ENCODE results near the gene GJB2.
A peak's percentile ranks its signal among the peaks of the same experiment; 100 is the strongest.

Gene GJB2

DNA sequence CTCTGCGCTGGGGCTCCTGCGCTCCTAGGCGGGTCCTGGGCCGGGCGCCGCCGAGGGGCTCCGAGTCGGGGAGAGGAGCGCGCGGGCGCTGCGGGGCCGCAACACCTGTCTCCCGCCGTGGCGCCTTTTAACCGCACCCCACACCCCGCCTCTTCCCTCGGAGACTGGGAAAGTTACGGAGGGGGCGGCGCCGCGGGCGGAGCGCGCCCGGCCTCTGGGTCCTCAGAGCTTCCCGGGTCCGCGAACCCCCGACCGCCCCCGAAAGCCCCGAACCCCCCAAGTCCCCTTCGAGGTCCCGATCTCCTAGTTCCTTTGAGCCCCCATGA, at the start of gene GJB2:
TSS of gene GJB2 (minus strand) at position 103 of the 326 bp plus-strand sequence. CDS start 3,357 bp downstream, outside the sequence.
- ATAC-seq, result no peak

DNA sequence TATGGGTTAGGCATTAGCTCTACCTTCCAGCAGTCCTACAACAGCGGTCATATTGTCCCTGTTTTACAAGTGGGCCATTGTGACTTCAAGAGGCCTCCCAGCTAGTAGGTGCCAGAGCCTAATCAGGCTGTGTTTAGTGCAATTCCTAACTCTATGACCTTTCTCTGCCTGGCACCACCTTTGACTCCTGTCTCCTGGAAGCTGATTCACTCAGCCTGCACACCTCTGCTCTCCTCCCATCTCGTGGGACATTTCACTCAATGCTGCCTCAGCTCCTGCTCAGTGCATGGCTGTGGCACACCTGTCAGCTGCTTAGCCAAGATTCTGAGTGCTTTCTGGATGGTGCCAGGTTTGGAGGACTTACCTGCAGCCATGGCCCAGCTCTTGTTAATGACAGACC, 48.9 kb upstream of the GJB2 start:
- no peak for ATAC-seq

DNA sequence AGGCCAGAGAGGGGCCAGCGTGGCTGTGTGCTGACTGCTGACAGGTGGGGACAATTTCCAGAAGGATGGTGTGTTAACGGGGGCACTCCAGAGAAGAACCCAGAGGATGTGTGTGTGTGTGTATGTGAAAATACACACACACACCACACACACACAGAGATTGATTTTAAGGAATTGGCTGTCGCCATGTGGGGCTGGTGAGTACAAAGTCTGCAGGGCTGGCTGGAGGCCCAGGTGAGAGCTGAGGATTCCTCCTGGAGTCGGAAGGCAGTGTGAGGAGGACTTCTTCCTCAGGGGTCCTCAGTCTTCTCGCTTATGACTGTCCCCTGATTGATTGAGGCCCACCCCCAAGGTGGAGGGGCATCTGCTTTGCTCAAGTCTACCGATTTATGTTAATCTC, 47.0 kb upstream of the GJB2 start:
- no peak for ATAC-seq

DNA sequence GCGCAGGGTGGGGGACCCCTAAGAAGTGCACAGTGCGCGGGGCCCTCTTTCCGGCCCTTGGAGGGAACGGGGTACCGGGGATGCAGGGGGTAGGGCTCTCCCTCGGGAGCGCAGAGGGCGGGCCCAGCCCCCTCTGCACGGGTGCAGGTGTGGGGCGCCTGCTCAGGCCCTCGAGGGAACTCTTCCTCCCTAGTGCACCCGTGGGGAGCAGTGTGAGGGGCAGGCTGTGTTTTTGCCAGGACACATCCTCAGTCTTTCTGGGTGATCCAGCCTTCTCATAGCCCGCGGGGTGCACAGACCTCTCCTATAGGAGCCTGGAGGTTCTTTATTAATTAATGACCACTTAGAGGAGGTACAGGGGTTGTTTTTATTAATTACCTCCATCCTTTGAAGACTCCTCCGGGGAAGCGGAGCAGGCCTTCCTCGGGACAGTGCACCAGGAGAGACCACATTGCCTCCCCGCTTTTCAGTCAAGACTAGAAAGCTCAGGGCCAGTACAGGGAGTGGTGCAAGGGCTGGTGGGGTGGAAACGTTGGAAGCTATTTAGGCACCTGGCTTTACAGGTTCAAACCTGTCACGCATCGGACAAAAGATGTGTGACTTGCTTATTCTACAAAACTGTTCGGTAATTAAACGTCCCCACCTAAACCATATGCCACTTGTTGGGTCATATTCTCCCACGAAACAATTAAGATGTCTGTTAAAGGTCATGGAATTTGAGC, 40.0 kb upstream of the GJB2 start:
- ATAC-seq, result no peak

DNA sequence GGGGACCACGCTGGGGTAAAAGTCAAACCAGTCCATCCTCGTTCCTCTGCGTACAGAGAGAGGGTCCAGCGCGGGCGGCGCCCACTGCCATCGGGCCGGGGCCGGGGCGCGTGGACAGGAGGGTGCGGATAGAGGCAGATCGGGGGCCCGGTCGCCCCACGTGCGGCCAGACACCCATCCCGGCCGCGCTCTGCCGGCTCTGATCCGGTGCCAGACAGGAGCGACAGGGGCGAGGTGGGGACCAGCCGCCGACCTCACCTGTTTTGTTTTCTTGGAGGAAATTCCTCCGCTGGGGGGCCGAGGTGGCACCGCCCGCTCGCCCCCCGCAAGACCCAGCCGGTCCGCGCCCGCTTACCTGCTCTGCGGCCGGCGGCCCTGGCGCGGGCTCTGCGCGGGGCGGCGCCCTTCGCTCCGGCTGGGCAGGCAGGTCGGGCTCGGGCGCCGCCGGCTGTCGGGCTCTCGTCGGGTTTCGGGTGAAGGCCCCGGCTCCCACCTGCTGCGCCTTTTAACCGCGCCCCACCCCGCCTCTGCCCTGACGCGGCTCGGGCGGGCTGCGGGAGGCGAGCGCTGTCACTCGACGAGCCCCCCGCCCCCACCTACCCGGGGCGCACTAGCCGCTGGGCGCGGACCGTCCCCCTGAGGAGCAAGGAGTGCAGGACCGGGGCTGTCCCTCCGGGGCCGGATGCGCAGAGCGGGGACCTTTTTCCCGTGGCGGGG, 39.3 kb upstream of the GJB2 start, which contains the start of gene GJB6:
TSS of gene GJB6 (minus strand) at position 481 of the 717 bp plus-strand sequence. CDS start 8,839 bp downstream, outside the sequence.
- peak; percentile 71 to 72 for ATAC-seq

DNA sequence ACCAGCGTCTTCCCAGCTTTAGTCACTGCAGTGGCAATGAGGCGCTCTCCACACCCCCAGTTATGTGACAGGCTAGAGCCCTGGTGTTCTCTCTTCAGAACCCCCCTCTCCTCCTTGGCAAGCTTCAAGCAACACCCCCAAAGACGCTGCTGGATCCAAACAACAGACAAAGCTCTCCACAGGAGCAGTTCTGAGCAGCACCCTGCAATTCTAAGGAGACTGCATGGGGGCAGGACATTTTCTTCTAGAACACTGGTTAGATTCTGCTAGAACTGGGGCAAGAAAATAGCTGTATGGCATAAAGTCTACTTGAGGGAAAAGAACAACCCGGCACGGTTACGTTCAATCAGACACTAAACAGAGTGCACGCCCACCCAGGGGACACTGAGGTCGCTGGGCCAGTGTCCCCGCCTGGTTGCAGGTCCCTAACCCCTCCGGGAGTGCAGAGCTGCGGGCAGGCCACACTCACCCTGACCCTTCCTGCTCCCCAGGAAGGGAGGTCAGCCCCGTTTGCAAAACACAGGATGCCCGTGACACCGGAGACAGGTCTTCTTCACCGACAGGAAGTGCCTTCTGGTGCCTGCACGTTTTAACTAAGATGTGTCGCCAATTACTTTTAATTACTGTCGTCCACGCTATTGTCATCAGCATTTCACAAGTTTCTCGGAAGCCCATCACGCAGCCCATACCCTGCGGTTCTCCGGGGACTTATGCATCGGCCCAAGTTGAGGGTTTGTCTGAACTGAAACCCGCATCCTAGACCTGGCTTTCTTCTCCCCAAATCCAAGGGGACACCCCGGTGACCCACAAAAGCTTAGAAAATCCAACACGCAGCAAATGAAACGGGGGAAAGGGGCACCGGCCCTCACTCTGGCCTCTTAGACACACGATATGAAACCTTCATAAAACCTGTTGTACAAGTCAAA, 38.4 kb upstream of the GJB2 start:
- ATAC-seq, result peak; percentile 34 to 40

DNA sequence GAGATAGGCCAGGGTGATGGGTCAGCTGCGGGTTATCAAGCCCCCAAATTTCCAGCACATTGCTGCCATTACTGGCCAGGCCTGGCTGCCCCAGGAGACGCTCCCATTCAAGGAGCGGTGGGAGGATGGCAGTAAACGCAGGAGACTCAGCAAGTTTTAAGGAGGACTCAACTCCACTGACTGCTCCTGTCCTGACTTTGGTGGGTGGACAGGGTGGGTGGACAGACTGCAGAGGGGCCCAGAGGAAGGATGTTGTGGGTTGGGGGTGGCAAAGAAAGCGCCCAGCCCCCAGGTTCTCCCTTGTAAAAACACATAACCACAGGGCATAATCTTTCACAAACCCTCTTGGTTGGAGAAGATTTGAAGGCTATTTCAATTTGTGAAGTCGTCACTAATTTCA, 35.0 kb upstream of the GJB2 start:
- no peak for ATAC-seq

DNA sequence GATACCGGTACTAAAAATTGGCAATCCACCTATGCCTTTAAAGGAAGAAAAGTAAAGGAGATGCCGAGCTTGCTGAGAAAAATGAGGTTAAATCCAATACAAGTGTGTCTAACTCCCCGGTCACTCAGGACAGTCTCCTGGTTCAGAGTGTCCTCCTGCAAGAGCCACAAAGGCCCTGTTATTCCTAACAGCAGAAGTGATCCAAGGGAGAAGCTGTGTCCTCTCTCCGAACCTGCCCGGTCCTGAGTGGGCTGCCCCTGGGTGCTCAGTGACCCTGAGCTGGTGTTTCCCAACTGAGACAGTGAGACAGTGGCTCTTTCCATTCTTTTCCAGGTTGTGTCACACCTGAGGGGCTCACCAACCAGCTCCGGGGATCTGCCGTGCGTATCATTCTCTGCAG, 34.5 kb upstream of the GJB2 start:
- ATAC-seq, result no peak

DNA sequence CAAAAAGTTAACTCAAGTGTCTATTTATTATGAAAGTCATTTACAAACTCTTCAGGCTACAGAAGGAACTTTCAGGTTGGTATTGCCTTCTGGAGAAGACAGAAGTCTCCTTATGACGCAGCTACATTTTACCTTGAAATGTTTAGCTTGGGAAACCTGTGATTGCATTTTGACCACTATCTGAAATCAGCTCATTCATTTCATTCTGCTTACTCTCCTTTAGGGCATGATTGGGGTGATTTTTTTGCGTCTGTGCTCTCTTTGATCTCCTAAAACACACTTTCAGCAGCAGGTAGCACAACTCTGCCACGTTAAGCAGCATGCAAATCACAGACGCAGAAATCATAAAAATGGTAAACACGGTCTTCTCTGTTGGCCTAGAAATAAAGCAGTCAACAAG, 29.8 kb upstream of the GJB2 start:
- no peak for ATAC-seq

DNA sequence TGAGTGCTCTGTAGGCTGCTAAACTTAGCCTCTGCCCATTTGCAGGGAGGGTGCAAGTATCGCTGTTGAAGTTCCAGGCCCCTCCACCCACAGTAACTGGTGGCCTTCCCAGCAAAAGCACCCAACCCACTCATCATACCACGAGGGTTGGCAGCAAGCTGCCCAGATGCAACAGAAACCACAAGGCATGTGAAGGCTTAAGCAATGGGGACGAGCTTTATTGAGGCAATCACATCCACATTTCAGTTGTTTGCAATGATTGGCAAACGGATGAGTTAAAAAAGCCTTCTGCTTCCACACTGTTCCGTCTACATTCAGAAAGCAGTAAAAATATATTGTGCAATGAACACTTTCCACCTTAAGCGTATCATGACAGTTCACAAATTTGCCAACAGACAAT, 29.0 kb upstream of the GJB2 start:
- ATAC-seq, result no peak

DNA sequence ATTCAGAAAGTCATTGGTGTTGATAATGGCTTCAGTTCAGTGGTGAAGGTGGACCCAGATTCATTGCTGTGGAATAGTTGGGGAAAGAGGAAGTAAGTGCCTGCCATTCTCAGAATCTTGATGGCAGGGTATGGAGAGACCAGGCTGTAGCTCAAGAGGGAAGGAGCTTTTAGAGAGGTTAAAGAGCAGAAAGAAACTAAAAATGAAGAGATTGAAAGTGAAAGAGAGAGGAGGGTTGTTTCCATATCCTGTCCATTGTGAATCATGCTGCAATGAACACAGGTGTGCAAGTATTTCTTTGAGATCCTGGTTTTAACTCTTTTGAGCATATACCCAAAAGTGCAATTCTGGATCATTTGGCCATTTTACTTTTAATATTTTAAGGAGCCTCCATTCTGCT, 26.8 kb upstream of the GJB2 start:
- peak; percentile 92 to 94 for ATAC-seq

DNA sequence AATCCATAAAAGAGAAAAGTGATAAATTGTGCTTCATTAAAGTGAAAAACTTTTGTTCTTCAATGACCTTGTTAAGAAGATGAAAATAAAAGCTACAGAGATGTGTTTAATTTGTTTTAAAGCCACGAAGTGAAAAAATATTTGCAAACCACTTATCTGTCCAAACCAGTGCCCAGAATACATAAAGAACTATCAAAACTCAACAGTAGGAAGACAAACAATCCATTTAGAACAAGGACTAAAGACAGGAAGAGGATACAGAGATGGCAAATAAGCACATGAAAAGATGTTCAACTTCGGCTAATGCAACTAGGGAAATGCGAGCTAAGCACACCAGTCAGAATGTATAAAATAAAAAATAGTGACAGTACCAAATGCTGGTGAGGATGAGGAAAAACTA, 24.4 kb upstream of the GJB2 start:
- no peak for ATAC-seq

DNA sequence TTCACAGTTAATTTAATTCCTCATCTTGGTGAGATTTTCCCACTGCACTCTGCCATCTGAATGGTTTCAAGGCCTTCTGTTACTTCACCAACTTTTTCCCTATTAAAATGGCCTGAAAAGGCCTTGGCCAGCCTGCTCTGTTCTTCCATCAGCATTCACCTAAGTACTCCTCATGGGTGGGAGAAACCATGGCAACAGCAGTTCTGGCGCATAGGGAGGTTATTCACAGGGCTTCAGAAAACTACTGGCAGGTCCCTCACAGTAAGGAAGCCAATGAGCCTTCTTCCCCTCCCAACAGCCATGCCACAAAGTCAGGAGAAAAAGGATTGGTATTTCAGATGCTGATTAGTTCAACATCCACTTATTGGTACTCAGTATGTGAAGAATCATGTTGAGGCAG, 17.2 kb upstream of the GJB2 start:
- ATAC-seq, result no peak

DNA sequence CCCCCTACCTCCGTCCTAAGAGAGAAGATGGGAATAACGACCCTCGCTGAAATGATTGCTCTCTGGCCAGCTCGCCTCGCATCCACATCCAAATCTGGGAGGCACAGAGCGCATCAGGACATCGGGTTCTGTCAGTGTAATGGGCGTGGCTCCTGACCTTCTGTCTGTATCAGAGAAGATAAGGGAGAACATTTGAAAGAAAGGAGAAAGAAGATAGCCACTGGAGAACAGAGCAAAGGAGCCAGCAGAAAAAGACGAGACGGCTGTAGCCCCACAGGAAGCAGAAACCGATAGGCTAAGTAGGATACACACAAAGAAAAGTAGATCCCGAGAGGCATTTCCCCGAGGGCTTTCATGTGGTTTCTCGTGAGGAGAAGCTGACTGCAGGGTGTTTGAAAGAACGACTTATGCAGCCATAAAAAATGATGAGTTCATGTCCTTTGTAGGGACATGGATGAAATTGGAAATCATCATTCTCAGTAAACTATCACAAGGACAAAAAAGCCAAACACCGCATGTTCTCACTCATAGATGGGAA, 14.0 kb upstream of the GJB2 start:
- ATAC-seq, result no peak

DNA sequence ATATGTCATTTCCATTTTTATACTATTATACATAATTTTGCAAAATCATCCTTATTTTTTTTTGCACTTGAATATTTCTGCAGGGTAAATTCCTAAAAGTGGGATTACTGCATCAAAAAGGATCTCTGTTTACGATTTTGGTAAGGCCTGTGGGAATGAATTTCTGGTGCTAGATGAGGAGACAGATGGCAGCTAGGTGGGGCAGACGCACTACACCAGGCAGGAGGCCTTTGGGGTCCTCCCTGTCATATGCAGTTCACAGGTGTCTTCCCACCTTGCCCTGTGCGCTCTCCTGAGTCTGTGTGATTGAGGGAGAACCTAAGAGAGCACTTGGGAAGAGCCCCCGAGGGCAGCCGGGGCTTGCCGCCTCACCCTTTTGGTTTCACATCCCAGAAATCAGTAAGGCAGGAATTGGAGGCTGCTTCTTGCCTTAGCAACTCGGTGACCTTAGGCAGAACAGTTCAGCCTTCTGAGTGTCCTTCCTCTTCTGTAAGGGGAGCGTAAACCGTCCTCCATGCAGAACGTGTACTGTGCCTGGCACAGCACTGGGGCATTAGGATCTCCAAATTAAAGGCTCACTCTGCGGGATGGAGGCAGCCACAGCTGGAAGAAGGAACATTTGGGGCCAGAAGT, 13.4 kb upstream of the GJB2 start:
- no peak for ATAC-seq

DNA sequence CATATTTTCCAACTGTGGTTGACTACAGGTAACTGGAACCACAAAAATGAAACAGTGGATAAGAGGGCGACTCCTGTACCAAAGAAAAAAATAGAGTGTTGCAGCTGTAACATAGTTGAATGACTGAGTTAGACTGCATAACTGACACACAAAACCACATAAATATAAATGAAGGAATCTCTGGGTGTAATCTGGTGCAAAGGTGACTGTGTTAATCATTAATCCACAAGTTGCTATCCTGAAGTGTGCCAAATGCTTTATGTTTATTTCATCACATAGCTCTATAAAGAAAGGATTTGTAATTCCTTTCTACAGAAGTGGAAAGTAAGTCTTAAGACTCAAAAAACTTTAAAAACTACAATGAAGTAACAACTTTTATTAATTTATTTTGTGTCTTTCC, 6.0 kb upstream of the GJB2 start:
- no peak for ATAC-seq

DNA sequence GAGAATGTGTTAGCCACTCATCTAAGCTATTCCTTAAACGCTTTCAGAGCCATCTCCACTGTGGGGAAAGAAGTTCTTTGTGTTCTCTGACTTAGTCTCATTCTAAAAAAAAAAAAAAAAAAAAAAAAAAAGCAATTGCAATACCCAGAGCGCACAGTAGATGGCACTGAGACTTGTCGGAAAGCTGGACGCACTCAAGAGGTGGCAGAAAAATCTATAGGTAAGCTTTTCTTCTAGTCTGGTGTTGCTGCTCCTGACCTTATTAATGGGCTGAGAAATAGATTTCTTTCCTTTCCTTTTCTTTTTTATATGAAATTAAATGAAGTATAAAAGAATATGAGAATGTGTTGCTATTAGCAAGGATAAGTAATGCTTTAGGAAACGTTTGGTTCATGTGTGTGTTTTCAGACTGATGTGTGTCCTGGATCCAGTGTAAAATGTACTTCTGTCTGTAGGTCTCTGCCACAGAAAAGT, 4.7 kb upstream of the GJB2 start:
- ATAC-seq, result peak in 1 of 2 donors; percentile 37

DNA sequence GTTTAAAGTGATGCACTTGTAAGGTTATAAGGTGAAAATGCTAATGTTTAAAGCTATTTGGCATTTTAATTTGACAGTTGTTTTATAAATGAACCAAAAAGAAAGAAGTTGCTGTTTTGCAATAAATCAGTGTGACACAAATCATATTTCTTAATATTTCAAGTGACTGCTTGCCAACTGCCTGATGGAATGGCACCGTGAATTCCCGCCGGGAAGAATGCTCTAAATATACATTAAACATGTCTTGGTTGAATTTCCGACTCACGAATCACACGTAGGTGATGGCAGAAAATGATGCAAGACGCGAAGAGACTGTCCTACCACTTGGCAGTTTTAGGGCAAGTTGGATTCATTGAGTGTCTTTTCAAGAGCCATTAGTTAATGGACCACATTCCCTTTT, 3.1 kb upstream of the GJB2 start:
- ATAC-seq, result no peak

DNA sequence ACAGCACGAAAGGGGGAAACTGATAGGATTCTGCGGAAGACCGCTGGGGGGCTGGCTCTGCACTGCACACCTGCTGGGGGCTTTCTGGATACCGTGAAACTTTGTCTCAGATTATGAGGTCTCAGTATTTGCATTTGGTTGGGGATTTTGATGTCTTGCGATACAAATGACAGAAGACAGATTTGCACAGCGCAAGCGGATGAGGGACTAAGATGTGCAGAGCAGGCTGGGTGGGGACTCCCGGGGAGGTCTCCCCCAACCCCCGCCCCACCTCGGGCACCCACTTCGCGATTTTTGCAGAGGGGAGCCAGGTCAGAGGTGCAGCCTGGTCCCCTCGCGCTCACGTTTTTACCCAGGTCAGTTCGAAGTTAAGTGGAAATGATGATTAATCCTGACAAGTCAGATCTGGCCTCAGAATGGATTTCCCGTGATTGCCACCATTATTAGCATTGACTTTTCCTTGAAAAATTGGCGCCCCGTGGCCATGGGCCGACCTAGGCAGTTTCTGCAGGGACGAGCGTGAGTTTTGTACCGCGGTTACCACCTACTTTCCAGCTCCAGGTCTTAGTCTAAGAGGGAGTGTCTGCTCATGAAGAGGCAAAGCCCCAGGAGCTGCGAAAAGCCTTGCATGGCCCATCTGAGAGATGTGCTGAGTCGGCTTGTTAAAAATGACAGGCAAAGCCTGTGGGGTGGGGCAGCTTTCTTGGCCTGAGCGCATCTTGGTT, 1.3 kb upstream of the GJB2 start:
- peak; percentile 24 to 39 for ATAC-seq

DNA sequence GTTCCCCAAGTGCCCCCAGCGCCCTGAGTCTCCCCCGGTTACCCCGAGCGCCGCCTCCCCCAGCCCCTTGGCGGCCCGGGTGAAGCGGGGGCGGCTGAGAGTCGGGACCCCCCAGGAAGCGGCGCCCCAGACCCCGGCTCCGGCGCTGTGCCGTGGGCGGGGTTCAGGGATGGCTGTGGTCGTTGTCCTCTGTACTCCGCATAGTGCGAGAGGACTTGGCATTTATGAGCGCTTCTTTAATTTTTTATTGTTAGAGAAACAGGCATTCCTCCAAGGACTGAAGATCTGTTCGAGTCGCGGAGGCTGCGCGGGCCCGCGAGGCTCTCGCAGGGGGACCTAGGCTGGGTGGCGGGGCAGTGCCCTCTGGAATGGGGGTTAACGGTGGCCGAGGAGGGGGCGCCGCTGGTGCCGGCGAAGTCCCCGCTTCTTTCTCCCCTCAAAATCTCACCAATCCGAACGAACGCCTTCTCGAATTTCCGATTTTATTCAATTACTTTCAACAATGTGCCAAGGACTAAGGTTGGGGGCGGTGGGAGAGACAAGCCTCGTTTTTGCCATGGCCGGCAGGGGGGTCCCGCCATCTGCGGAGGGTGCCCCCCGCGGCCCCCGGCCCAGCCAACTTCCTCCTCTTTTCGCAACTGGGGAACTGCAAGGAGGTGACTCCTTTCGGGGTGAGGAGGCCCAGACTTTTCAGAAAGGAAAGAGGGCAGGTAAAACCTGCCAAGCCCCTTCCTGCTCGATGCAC, 596 bp upstream of the GJB2 start:
- peak in 1 of 2 donors; percentile 19 for ATAC-seq

Measured in activated CD4-positive, CD25-positive, alpha-beta regulatory T cell treated with anti-CD3 and anti-CD28 coated beads, Interleukin-2, amount 50 U/mL, for 24 hours (primary cell).